Mesodermal cell (in vitro differentiated cells): ENCODE measurements around the gene BYSL.
A peak's percentile ranks its signal among the peaks of the same experiment; 100 is the strongest.

Source experiments
- H3K27ac ChIP-seq: 2 replicates; pipeline ENCODE4 v1.7.0; 2013; ENCODE audit warnings: mild to moderate bottlenecking, low read depth, low read length, moderate library complexity; ENCODE audit not compliant: severe bottlenecking
- H3K36me3 ChIP-seq: 2 replicates; pipeline ENCODE4 v1.7.1; 2013; ENCODE audit warnings: mild to moderate bottlenecking, low read length, moderate library complexity; ENCODE audit not compliant: control insufficient read depth, insufficient read depth
- H3K4me1 ChIP-seq: one replicate; pipeline ENCODE4 v1.7.1; 2013; ENCODE audit warnings: mild to moderate bottlenecking, low read length; ENCODE audit not compliant: insufficient read depth, control insufficient read depth, poor library complexity, severe bottlenecking
- H3K4me3 ChIP-seq: 2 replicates; pipeline ENCODE4 v1.7.0; 2013; ENCODE audit warnings: low read length, control low read depth, mild to moderate bottlenecking; ENCODE audit not compliant: insufficient read depth, poor library complexity, severe bottlenecking; ENCODE audit errors: extremely low read depth
- H3K9me3 ChIP-seq: 2 replicates; pipeline ENCODE4 v1.7.1; 2013; ENCODE audit warnings: mild to moderate bottlenecking, low read length, moderate library complexity; ENCODE audit not compliant: control insufficient read depth
- WGBS, 2 experiments: methylation state at CpG; one replicate each; pipeline ENCODE4 v1.1.5; 2013; ENCODE audit warnings: missing lambda C conversion rate in 2 of 2; ENCODE audit not compliant: insufficient coverage in 2 of 2; 5-methylcytosine and 5-hydroxymethylcytosine counted together

The BYSL gene

GRCh38 chr6:41914869-41915530, 6.3 kb upstream of the BYSL start:
- WGBS, 2 experiments: 100% methylated on average over 1 of the region's 4 CpGs; no CpG with 5 or more reads in 1 of the 2 experiments
- Histone ChIP-seq H3K36me3 (peaks cover 59% of the 10 kb centered on the region), H3K9me3 (no peaks in the 10 kb centered on the region)

GRCh38 chr6:41917528-41917927, 3.8 kb upstream of the BYSL start:
- peaks cover 23% of the 10 kb centered on the region for H3K4me1 ChIP-seq
- H3K36me3 ChIP-seq: peaks cover 45% of the 10 kb centered on the region
- WGBS, 2 experiments: 60 to 79% methylated on average over 1 to 4 of the region's 4 CpGs
- H3K4me3 ChIP-seq: no peak overlapping the region
- H3K27ac ChIP-seq: peak overlapping the region; percentile 74
- no peaks in the 10 kb centered on the region for H3K9me3 ChIP-seq

More at GRCh38 chr6:41914869-41915530, 6.3 kb upstream of the BYSL start:
- Histone ChIP-seq H3K27ac (no peak overlapping the region), H3K4me1 (peaks cover 19% of the 10 kb centered on the region), H3K4me3 (no peak overlapping the region)

- H3K36me3 ChIP-seq: peaks cover 37% of the 10 kb centered on the region
- H3K4me3 ChIP-seq: peak overlapping the region; percentile 80
- no peaks in the 10 kb centered on the region for H3K9me3 ChIP-seq
- 1 to 2% methylated on average over 20 of the region's 20 CpGs for WGBS, 2 experiments
- peaks cover 28% of the 10 kb centered on the region for H3K4me1 ChIP-seq
- peak overlapping the region; percentile 96 for H3K27ac ChIP-seq
Measured at GRCh38 chr6:41921712-41921998, 356 bp downstream of the BYSL start.

- H3K36me3 ChIP-seq: peaks cover 37% of the 10 kb centered on the region
- WGBS, 2 experiments: 3 to 10% methylated on average over 4 of the region's 7 CpGs
- peak overlapping the region; percentile 80 for H3K4me3 ChIP-seq
- H3K27ac ChIP-seq: no peak overlapping the region
- no peaks in the 10 kb centered on the region for H3K9me3 ChIP-seq
- H3K4me1 ChIP-seq: peaks cover 25% of the 10 kb centered on the region
Measured at GRCh38 chr6:41922154-41922553, 855 bp downstream of the BYSL start.

DNA sequence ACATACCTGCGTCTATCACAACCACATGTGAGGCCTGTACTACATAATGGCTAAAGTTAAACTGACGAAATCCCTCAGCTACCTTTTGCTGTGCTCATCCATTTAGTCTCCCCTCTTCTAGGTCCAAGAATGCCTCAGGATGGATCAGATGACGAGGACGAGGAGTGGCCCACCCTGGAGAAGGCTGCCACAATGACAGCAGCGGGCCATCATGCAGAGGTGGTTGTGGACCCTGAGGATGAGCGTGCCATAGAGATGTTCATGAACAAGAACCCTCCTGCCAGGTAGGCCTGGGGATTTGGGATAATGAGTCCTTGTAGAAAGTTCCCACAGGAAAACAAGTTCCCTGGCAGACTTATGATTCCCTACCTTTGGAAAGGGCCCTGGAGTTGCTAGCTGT, 6.0 kb downstream of the BYSL start:
- no peaks in the 10 kb centered on the region for H3K9me3 ChIP-seq
- H3K27ac ChIP-seq: no peak overlapping the region
- peaks cover 8% of the 10 kb centered on the region for H3K4me1 ChIP-seq
- H3K4me3 ChIP-seq: no peak overlapping the region
- 94 to 100% methylated on average over 5 of the region's 6 CpGs for WGBS, 2 experiments
- H3K36me3 ChIP-seq: peaks cover 85% of the 10 kb centered on the region

DNA sequence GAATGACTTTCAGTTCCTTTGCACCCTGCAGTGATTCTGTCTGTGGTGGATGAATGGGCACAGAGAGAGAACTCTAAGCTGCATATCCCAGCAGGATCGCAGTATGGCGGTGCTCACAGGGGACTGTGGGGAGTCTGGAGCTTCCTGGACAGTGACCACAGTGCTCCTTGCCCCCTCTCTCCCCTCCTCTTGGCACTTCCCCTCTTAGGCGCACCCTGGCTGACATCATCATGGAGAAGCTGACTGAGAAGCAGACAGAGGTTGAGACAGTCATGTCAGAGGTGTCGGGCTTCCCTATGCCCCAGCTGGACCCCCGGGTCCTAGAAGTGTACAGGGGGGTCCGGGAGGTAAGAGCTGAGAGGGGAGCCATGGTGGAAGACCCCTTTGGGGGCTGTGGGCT, 8.6 kb downstream of the BYSL start:
- Histone ChIP-seq H3K9me3 (no peaks in the 10 kb centered on the region), H3K4me3 (no peak overlapping the region), H3K4me1 (peaks cover under 1% of the 10 kb centered on the region), H3K36me3 (peaks cover 90% of the 10 kb centered on the region), H3K27ac (no peak overlapping the region)
- WGBS, 2 experiments: 98% methylated on average over 5 to 6 of the region's 6 CpGs

GRCh38 chr6:41931792-41932191, 10.5 kb downstream of the BYSL start:
- Histone ChIP-seq H3K27ac (no peak overlapping the region), H3K4me1 (peaks cover 9% of the 10 kb centered on the region), H3K9me3 (no peaks in the 10 kb centered on the region), H3K4me3 (no peak overlapping the region), H3K36me3 (peaks cover 99% of the 10 kb centered on the region)
- 85 to 93% methylated on average over 2 of the region's 2 CpGs for WGBS, 2 experiments

DNA sequence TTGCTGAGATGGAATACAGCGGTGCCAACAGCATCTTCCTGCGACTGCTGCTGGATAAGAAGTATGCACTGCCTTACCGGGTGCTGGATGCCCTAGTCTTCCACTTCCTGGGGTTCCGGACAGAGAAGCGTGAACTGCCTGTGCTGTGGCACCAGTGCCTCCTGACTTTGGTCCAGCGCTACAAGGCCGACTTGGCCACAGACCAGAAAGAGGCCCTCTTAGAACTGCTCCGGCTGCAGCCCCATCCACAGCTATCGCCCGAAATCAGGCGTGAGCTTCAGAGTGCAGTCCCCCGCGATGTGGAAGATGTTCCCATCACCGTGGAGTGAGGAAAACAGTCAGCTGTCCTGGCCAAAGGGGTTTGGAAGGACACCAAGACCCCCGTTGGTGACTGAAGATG, 11.1 kb downstream of the BYSL start:
- H3K9me3 ChIP-seq: no peaks in the 10 kb centered on the region
- no peak overlapping the region for H3K4me3 ChIP-seq
- WGBS, 2 experiments: 94 to 99% methylated on average over 13 to 14 of the region's 15 CpGs
- peaks cover 9% of the 10 kb centered on the region for H3K4me1 ChIP-seq
- no peak overlapping the region for H3K27ac ChIP-seq
- H3K36me3 ChIP-seq: peaks cover 98% of the 10 kb centered on the region

DNA sequence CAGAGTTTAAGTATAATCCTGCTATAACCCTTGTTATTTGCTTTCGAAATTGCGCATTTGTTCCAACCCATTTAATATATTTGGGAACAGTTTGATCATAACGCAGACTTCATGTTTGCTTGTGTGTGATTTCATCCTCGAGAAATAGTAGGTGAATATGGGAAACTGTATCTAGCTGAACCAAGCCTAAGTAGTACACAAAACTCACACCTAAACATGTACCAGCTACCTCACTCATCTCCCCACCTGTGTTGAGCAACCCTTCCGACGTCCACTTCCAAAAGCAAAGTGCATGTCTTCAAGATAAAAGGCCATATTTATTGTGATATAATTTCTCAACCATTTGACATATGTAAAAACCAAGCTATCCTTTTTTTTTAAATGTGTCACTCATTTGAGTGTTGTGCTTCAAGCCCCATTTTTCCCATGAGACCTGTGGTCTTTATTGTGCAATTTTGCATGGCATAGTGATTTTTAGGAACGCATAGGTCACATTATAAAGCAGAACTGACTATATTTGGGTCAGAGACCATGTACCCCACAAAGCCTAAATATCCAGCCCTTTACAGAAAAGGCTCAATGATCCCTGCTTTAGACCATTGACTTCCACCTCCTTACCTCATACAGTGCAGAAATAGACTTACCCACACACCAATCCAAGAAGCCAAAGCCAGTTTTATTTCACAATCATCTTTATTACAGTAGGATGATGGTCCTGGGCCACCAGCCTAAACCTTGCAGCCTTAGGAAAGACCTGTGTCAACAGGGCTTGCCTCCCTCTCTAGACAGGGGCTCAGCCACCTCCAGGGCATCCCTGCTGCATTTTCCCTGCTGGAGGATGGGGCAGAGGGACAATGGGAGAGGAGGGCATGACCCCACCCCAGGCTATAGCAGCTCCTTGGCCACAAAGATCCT, 13.2 kb downstream of the BYSL start:
- H3K4me3 ChIP-seq: no peak overlapping the region
- no peaks in the 10 kb centered on the region for H3K9me3 ChIP-seq
- peaks cover 19% of the 10 kb centered on the region for H3K4me1 ChIP-seq
- H3K36me3 ChIP-seq: peaks cover 87% of the 10 kb centered on the region
- H3K27ac ChIP-seq: peak overlapping the region; percentile 57
- 87 to 88% methylated on average over 3 of the region's 7 CpGs for WGBS, 2 experiments

DNA sequence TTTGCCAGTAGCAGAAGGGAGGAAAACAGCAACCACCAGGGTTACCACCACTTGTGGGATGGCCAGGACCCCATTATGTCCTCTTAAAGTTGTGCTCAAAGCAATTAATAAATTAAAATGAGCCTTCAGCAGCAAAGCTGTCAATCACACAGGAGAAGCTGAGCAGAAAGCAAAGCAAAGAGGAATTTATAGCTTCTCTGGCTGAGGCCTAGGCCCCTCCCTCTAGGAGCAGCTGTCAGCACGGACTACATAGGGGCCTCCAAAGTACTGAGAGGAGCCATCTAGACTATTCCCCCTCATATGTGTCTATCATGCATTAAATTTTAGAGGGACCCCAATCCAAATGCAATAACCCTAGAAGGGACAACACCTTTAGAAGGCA, 13.9 kb downstream of the BYSL start:
- peaks cover 80% of the 10 kb centered on the region for H3K36me3 ChIP-seq
- WGBS, 2 experiments: 67% methylated on average over 1 of the region's 1 CpG; no CpG with 5 or more reads in 1 of the 2 experiments
- H3K9me3 ChIP-seq: no peaks in the 10 kb centered on the region
- no peak overlapping the region for H3K27ac ChIP-seq
- no peak overlapping the region for H3K4me3 ChIP-seq
- H3K4me1 ChIP-seq: peaks cover 26% of the 10 kb centered on the region

DNA sequence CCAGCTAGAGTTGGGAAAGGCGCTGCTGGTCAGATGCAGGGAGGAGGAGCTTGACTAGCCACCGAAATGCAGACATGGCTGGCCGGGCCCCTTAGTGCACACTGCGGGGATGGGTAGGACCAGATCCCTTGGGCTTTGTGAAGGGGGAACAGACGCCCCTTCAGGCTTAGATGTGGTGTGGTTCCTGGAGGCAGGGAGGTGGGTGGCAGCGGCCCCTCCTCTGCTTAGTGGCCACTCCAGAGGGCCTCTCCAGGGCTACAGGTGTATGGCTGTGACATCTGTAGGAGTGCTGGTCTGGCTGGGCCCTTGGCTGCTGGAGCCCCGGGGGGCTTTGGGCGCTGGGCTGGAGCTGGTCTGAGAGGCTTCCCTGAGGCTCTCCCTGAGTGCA, 14.4 kb downstream of the BYSL start:
- H3K36me3 ChIP-seq: peaks cover 75% of the 10 kb centered on the region
- no peak overlapping the region for H3K4me3 ChIP-seq
- peak overlapping the region; percentile 10 for H3K27ac ChIP-seq
- 86 to 89% methylated on average over 6 to 7 of the region's 8 CpGs for whole genome bisulfite sequencing, 2 experiments
- no peaks in the 10 kb centered on the region for H3K9me3 ChIP-seq
- H3K4me1 ChIP-seq: peaks cover 28% of the 10 kb centered on the region
